Stimulated activated CD8-positive, alpha-beta memory T cell treated with anti-CD3 and anti-CD28 coated beads, Interleukin-15, amount 100 ng/mL, for 24 hours (primary cell): Measurements from ENCODE around the gene CHRNA5.

Experiments
- DNase-seq: peaks from one replicate; pipeline ENCODE4 v3.0.0-alpha.2; 2020; ENCODE audit warnings: low read depth

CHRNA5 gene

GRCh38 chr15:78640527-78641101, 75.3 kb downstream of the CHRNA5 start:
- no peak for DNase-seq

GRCh38 chr15:78641102-78641748, 75.9 kb downstream of the CHRNA5 start, which contains the start of gene CHRNB4:
CHRNB4 (minus strand) TSS chr15:78641210; CDS start chr15:78641133, 77 bp downstream.
- DNase-seq: no peak

GRCh38 chr15:78641749-78642275, 76.5 kb downstream of the CHRNA5 start:
- no peak for DNase-seq

GRCh38 chr15:78642331-78642730, 77.0 kb downstream of the CHRNA5 start:
- no peak for DNase-seq
